SK-N-SH (cell line): ENCODE measurements around the gene CCDC102A. TPM values are rescaled to one million over a fixed set of nuclear protein-coding genes. Genes with fewer than 3 reads are reported as not detected.

Source experiments
- CTCF ChIA-PET: fragments of 300-600, 350-600 bp; formaldehyde crosslinking; extraction: SDS; loops from one replicate; lab custom pipeline; 2021; lab: Yijun Ruan, JAX
- POLR2A ChIA-PET: fragments of 350-600 bp; sonication (Branson Sonifier 250); formaldehyde crosslinking; extraction: SDS; loops from one replicate; lab custom pipeline; 2020; ENCODE audit warnings: antibody characterized with exemption, inconsistent platforms; lab: Yijun Ruan, JAX
- DNase-seq: peaks from one replicate; pipeline ENCODE4 v3.0.0; 2012
- H2AFZ ChIP-seq: fragments of 200-600 bp; sonication (generic); 2 replicates; pipeline ENCODE4 v1.8.1; 2016; ENCODE audit warnings: antibody characterized with exemption, mild to moderate bottlenecking, low read depth
- H3F3A ChIP-seq: fragments of 200-600 bp; sonication (generic); replicated peaks from 2 replicates; pipeline ENCODE3; 2016; ENCODE audit warnings: antibody characterized with exemption, mild to moderate bottlenecking; ENCODE audit not compliant: insufficient read depth
- H3K27ac ChIP-seq, 2 experiments: fragments of 200-500 bp in 1 of 2; fragments of 200-600 bp in 1 of 2; sonication (Bioruptor generic) in 1 of 2; sonication (generic), shearing (Covaris generic) in 1 of 2; 2 replicates each; pipeline versions ENCODE4 v1.5.1 to v1.6.1; 2014 to 2016; ENCODE audit warnings: low read depth in 2 of 2, inconsistent platforms in 1 of 2, low read length in 1 of 2, mild to moderate bottlenecking in 1 of 2, mixed read lengths in 1 of 2
- H3K27me3 ChIP-seq: fragments of 200-600 bp; sonication (generic), shearing (Covaris generic); 2 replicates; pipeline ENCODE4 v1.6.1; 2016; ENCODE audit warnings: mixed run types; ENCODE audit not compliant: insufficient read depth
- H3K36me3 ChIP-seq, 2 experiments: fragments of 200-500 bp in 1 of 2; fragments of 200-600 bp in 1 of 2; sonication (Bioruptor generic) in 1 of 2; sonication (generic) in 1 of 2; replicated peaks in 1 of 2; 2 replicates each; pipeline versions ENCODE3 to v1.5.1; 2014 to 2016; ENCODE audit warnings: low read length in 1 of 2, mild to moderate bottlenecking in 1 of 2; ENCODE audit not compliant: insufficient read depth in 2 of 2, control insufficient read depth in 1 of 2
- H3K4me1 ChIP-seq, 2 experiments: fragments of 200-500 bp in 1 of 2; fragments of 200-600 bp in 1 of 2; sonication (Bioruptor generic) in 1 of 2; sonication (generic), shearing (Covaris generic) in 1 of 2; 2 replicates each; pipeline versions ENCODE4 v1.5.1 to v1.6.1; 2014 to 2016; ENCODE audit warnings: low read depth in 1 of 2, low read length in 1 of 2, mixed run types in 1 of 2; ENCODE audit not compliant: insufficient read depth in 2 of 2, control insufficient read depth in 1 of 2
- H3K4me2 ChIP-seq: fragments of 200-600 bp; sonication (generic), shearing (Covaris generic); 2 replicates; pipeline ENCODE4 v1.6.1; 2017; ENCODE audit warnings: mixed run types
- H3K4me3 ChIP-seq, 2 experiments: fragments of 200-500 bp in 1 of 2; fragments of 200-600 bp in 1 of 2; sonication (Bioruptor generic) in 1 of 2; sonication (generic), shearing (Covaris generic) in 1 of 2; 2 replicates each; pipeline versions ENCODE4 v1.5.1 to v1.8.1; 2014 to 2016; ENCODE audit warnings: low read depth in 2 of 2, inconsistent platforms in 1 of 2, low read length in 1 of 2, mild to moderate bottlenecking in 1 of 2, mixed read lengths in 1 of 2, moderate library complexity in 1 of 2
- H3K79me2 ChIP-seq: fragments of 200-600 bp; sonication (generic); 2 replicates; pipeline ENCODE4 v1.8.1; 2017; ENCODE audit warnings: mild to moderate bottlenecking; ENCODE audit not compliant: insufficient read depth
- H3K9ac ChIP-seq: fragments of 200-600 bp; sonication (generic); 2 replicates; pipeline ENCODE4 v1.6.1; 2017; ENCODE audit warnings: mixed run types
- H3K9me2 ChIP-seq: fragments of 200-600 bp; sonication (generic); 2 replicates; pipeline ENCODE4 v1.6.1; 2017; ENCODE audit warnings: mixed run types
- H3K9me3 ChIP-seq: fragments of 200-600 bp; sonication (generic); 2 replicates; pipeline ENCODE4 v1.6.1; 2017; ENCODE audit warnings: mixed run types, mild to moderate bottlenecking, moderate library complexity
- H4K20me1 ChIP-seq: fragments of 200-600 bp; sonication (generic); 2 replicates; pipeline ENCODE4 v1.6.1; 2017; ENCODE audit warnings: mild to moderate bottlenecking, mixed run types; ENCODE audit not compliant: insufficient read depth
- EP300 ChIP-seq, 2 experiments: IDR thresholded peaks; 2 replicates each; pipeline versions ENCODE4 v1.4.0 to v1.6.1; 2012; ENCODE audit warnings: borderline replicate concordance in 1 of 2, low read depth in 1 of 2, low read length in 1 of 2
- FOSL2 ChIP-seq: IDR thresholded peaks from 2 replicates; pipeline ENCODE4 v1.4.0; 2012; ENCODE audit warnings: low read depth, mild to moderate bottlenecking, moderate library complexity, borderline replicate concordance
- GABPA ChIP-seq: IDR thresholded peaks from 2 replicates; pipeline ENCODE4 v1.4.0; 2012; ENCODE audit warnings: low read depth, mild to moderate bottlenecking
- GATA2 ChIP-seq: sonication (generic); formaldehyde crosslinking; IDR thresholded peaks from 2 replicates; pipeline ENCODE4 v1.5.0; 2020; ENCODE audit warnings: mild to moderate bottlenecking, missing genetic modification reagents
- NRF1 ChIP-seq: IDR thresholded peaks from 2 replicates; pipeline ENCODE4 v1.6.1; 2012; ENCODE audit warnings: low read depth, mild to moderate bottlenecking, low read length
- PBX3 ChIP-seq: IDR thresholded peaks from 2 replicates; pipeline ENCODE4; 2012
- WGBS: methylation state at CpG from one replicate; pipeline ENCODE4 v1.1.6; 2017; ENCODE audit warnings: low lambda C conversion rate; 5-methylcytosine and 5-hydroxymethylcytosine counted together
- polyA plus RNA-seq, 3 experiments: library from polyadenylated mRNA; depleted of rRNA; stranded (reverse); fragments of >200 nt; gene quantifications; 2 replicates each; pipeline ENCODE4 v1.2.3, GENCODE V29; 2012

CCDC102A gene
- polyA plus RNA-seq, 1 of the 3 experiments (the other 2 are of a cell fraction), result 26.2 TPM

DNA sequence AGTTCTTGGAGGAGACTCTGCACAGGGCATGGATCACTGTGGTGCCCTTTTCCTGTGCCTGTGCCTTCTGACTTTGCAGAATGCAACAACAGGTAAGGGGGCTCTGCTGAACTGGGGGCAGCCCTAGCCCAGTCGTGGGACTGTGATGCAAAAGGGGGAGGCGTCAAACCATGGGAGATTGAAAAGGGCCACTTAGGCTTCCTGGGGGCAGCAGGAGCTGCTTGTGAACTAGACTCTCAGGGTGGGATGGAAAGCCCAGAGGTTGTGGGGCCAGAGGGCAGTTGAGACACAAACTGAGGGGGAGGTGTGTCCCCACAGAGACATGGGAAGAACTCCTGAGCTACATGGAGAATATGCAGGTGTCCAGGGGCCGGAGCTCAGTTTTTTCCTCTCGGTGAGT lies 25.7 kb upstream of the CCDC102A start (continued):
- TF ChIP-seq FOSL2, result no peak
- TF ChIP-seq, all 33 proteins: peak for 0

DNA sequence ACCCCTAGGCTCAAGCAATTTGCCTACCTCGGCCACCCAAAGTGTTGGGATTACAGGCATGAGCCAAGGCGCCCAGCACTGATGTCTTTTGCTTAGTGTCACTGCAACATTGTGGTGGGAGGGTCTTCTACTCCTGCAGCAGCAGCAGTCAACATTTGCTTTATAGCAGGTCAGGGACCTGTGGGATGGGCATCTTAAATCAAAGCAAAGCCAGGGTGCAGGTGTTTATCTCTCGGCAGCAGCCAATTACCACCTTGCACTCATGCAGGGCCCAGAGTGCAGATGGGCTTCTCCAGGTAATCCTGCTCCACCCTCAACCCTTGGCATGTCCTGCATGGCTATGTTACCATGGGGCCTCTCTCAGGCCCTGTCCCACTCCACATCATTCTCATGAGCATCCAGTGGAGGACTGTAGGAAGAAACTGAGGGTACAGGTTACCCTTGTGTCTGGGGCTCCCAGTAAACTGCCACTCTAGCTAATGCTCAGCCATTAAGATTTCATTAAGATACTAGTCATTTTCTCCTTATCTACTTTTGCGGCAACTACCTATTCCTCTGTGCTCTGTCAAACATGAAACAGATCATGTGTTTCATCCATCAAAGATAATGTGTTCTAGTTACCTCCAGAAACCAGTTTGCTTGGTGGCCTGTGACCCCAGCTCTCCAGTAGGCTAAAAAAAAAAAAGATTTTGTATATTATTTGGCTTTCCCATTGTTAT lies 22.9 kb upstream of the CCDC102A start:
- H3K4me3 ChIP-seq, result no peak overlapping the region
- H3K27me3 ChIP-seq, result peaks cover 10% of the 10 kb centered on the region; the same call in 1 of the 2 replicates
- POLR2A ChIA-PET, result no interaction called here
- H3K4me2 ChIP-seq, result no peak overlapping the region
- H4K20me1 ChIP-seq, result no peaks in the 10 kb centered on the region
- H3K9ac ChIP-seq, result no peak overlapping the region
- DNase-seq, result no peak
- H3K4me1 ChIP-seq, result peaks cover 0 to 4% of the 10 kb centered on the region in 2 experiments; a peak in 1 of 4 replicates
- H3K79me2 ChIP-seq, result no peaks in the 10 kb centered on the region
- WGBS, result 40% methylated on average over 4 of the region's 4 CpGs
- H3K27ac ChIP-seq, result no peak overlapping the region
- no peaks in the 10 kb centered on the region; the same call in none of the 2 replicates for H3K9me3 ChIP-seq
- no peaks in the 10 kb centered on the region for H3K9me2 ChIP-seq
- CTCF ChIA-PET, result no interaction called here
- no peaks in the 10 kb centered on the region for H3F3A ChIP-seq
- no peak overlapping the region for H2AFZ ChIP-seq
- H3K36me3 ChIP-seq, result no peaks in the 10 kb centered on the region
- TF ChIP-seq NRF1 (no peak), GATA2 (CRISPR knock-in tag) (peak; percentile 61)

- H3K9me2 ChIP-seq, result no peaks in the 10 kb centered on the region
- no peak for TF ChIP-seq GABPA
- peak in 1 of 2 experiments; percentile 21; a peak in 1 of 4 replicates for TF ChIP-seq EP300 (IDR thresholded peaks at IDR 0.05; ENCODE audit: borderline replicate concordance in 1 of 2, low read depth in 1 of 2, low read length in 1 of 2)
- DNase-seq, result no peak
- H3K4me2 ChIP-seq, result no peak overlapping the region
- peaks cover 0 to 4% of the 10 kb centered on the region in 2 experiments; a peak in 1 of 4 replicates for H3K4me1 ChIP-seq
- 32% methylated on average over 8 of the region's 8 CpGs for WGBS
- H4K20me1 ChIP-seq, result no peaks in the 10 kb centered on the region
- POLR2A ChIA-PET, result no interaction called here
- H3K9ac ChIP-seq, result no peak overlapping the region
- CTCF ChIA-PET, result interaction anchor here (1.3 to 1.4 kb wide), 3 partner anchors 19 to 39 kb away, joined by 3 to 6 read pairs (median 4); no protein-coding TSS in a partner anchor
- H3K9me3 ChIP-seq, result no peaks in the 10 kb centered on the region; the same call in none of the 2 replicates
- H3K4me3 ChIP-seq, result no peak overlapping the region
- H3K79me2 ChIP-seq, result no peaks in the 10 kb centered on the region
- no peaks in the 10 kb centered on the region for H3K36me3 ChIP-seq
- H3F3A ChIP-seq, result no peaks in the 10 kb centered on the region
- no peak overlapping the region for H3K27ac ChIP-seq
- no peak overlapping the region for H2AFZ ChIP-seq
- H3K27me3 ChIP-seq, result peaks cover 10% of the 10 kb centered on the region; the same call in 1 of the 2 replicates
These were observed 20.7 kb upstream of the CCDC102A start for GRCh38 chr16:57556941-57557541.

DNA sequence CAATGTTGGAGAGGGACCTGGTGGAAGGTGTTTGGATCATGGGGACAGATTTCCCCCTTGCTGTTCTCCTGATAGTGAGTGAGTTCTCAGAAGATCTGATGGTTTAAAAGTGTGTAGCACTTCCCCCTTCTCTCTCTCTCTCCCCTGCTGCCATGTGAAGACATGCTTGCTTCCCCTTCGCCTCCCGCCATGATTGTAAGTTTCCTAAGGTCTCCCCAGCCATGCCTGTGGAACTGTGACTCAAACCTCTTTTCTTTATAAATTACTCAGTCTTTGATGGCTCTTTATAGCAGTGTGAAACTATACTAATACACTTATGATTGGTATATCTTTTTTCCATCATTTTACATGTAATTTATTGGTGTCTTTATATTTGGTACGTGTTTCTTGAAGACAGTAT lies 19.5 kb upstream of the CCDC102A start:
- Histone ChIP-seq H2AFZ (no peak overlapping the region), H3K79me2 (no peaks in the 10 kb centered on the region), H3K27ac (no peak overlapping the region), H3K4me3 (no peak overlapping the region), H3K9me3 (no peaks in the 10 kb centered on the region; the same call in none of the 2 replicates), H3K9ac (no peak overlapping the region), H3F3A (no peaks in the 10 kb centered on the region), H3K9me2 (no peaks in the 10 kb centered on the region), H4K20me1 (no peaks in the 10 kb centered on the region), H3K36me3 (no peaks in the 10 kb centered on the region), H3K27me3 (peaks cover 10% of the 10 kb centered on the region; the same call in 1 of the 2 replicates), H3K4me2 (no peak overlapping the region), H3K4me1 (peaks cover 0 to 4% of the 10 kb centered on the region in 2 experiments; a peak in 1 of 4 replicates)
- DNase-seq, result no peak
- POLR2A ChIA-PET, result no interaction called here
- no peak for TF ChIP-seq PBX3
- 74% methylated on average over 3 of the region's 3 CpGs for WGBS
- CTCF ChIA-PET, result no interaction called here
